DOHH2 (cell line): ENCODE measurements around the gene STARD6.

ENCODE experiments used
- CTCF ChIP-seq: fragments of 200-600 bp; sonication (generic); IDR thresholded peaks from one replicate; pipeline ENCODE4 v1.5.1; 2014; ENCODE audit warnings: antibody characterized with exemption, mild to moderate bottlenecking, low read depth, low read length; ENCODE audit not compliant: poor library complexity, severe bottlenecking
- EZH2phosphoT487 ChIP-seq: fragments of 200-600 bp; sonication (generic); IDR thresholded peaks from 2 replicates; pipeline ENCODE4 v1.6.1; 2017; ENCODE audit warnings: borderline replicate concordance, mild to moderate bottlenecking, antibody characterized with exemption, low read length, moderate library complexity, mixed read lengths

DNA sequence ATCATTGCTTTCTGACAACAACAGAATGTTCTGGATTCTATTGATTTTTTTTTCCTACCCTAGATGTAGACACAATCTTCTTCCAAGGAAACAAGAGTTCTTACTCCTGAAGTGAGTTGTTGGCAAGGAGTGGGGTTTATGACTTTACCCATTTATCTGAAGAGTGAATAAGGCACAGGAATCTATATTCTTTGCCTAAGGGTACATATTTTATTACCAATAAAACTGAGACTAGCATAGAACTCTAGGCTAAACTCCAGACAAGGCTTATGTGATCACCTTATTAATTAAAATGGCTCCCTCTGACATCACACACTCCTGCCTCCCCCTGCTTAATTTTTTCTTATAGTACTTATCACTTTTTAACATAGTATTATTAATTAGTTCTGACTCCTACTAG lies 47.6 kb upstream of the STARD6 start:
- no peak for TF ChIP-seq CTCF
- TF ChIP-seq EZH2phosphoT487: no peak
